PC-3 (cell line): ENCODE data around the gene IL6ST. TPM values are rescaled to one million over a fixed set of nuclear protein-coding genes. Genes with fewer than 3 reads are reported as not detected.

Experiments used
- ATAC-seq: fragments of 200-7000 bp; cut with Tn5 transposase; 2 replicates; pipeline ENCODE4 v1.9.1; 2020; ENCODE audit warnings: mild to moderate bottlenecking, moderate library complexity
- BruUV-seq: library from RNA; stranded (reverse); fragments of 400-500 nt; replicated peaks from 2 replicates; lab custom pipeline; 2021; lab: Mats Ljungman, UMichigan
- CTCF ChIA-PET: fragments of 300-600 bp; sonication (Branson Sonifier 250); formaldehyde crosslinking; loops from one replicate; lab custom pipeline; 2022; ENCODE audit warnings: antibody characterized with exemption; lab: Charles Lee
- POLR2A ChIA-PET: fragments of 300-600 bp; sonication (Branson Sonifier 250); formaldehyde crosslinking; loops from one replicate; lab custom pipeline; 2022; ENCODE audit warnings: antibody characterized with exemption; ENCODE audit not compliant: unreplicated experiment; lab: Charles Lee
- DNase-seq: peaks from one replicate; pipeline ENCODE4 v3.0.0-alpha.2; 2015
- H2AFZ ChIP-seq: fragments of 300-600 bp; sonication (generic); 2 replicates; pipeline ENCODE4 v1.6.0; 2016; ENCODE audit warnings: antibody characterized with exemption, low read length
- H3F3A ChIP-seq: fragments of 300-600 bp; sonication (generic); one replicate; pipeline ENCODE4 v1.6.0; 2017; ENCODE audit warnings: antibody characterized with exemption, low read length, control low read depth, mild to moderate bottlenecking; ENCODE audit not compliant: unreplicated experiment
- H3K27ac ChIP-seq: fragments of 300-600 bp; sonication (generic); 2 replicates; pipeline ENCODE4 v1.5.1; 2016; ENCODE audit warnings: mild to moderate bottlenecking, low read length
- H3K27me3 ChIP-seq: fragments of 300-600 bp; sonication (generic); 2 replicates; pipeline ENCODE4 v1.6.1; 2016; ENCODE audit warnings: low read length, mixed read lengths
- H3K36me3 ChIP-seq: fragments of 300-600 bp; sonication (generic); 2 replicates; pipeline ENCODE4 v1.6.1; 2016; ENCODE audit warnings: low read depth, mixed run types, low read length, mixed read lengths
- H3K4me1 ChIP-seq: fragments of 300-600 bp; sonication (generic); 2 replicates; pipeline ENCODE4 v1.5.1; 2016; ENCODE audit warnings: low read length; ENCODE audit not compliant: insufficient read depth
- H3K4me2 ChIP-seq: fragments of 300-600 bp; sonication (generic); 2 replicates; pipeline ENCODE4 v1.6.0; 2016; ENCODE audit warnings: low read length
- H3K4me3 ChIP-seq: fragments of 300-600 bp; sonication (generic); 2 replicates; pipeline ENCODE4 v1.5.1; 2016; ENCODE audit warnings: mild to moderate bottlenecking, low read length, mixed read lengths
- H3K79me2 ChIP-seq: fragments of 300-600 bp; sonication (generic); 2 replicates; pipeline ENCODE4 v1.6.1; 2017; ENCODE audit warnings: low read length, mixed read lengths
- H3K9ac ChIP-seq: fragments of 300-600 bp; sonication (generic); 2 replicates; pipeline ENCODE4 v1.6.0; 2016; ENCODE audit warnings: mild to moderate bottlenecking, low read length
- H3K9me2 ChIP-seq: fragments of 300-600 bp; sonication (generic); replicated peaks from 2 replicates; pipeline ENCODE4 v1.6.1; 2016; ENCODE audit warnings: mixed run types, low read length, mixed read lengths
- H3K9me3 ChIP-seq: fragments of 300-600 bp; sonication (generic); 2 replicates; pipeline ENCODE4 v1.6.1; 2016; ENCODE audit warnings: low read length, mixed read lengths
- H4K20me1 ChIP-seq: fragments of 300-600 bp; sonication (generic); 2 replicates; pipeline ENCODE4 v1.6.1; 2016; ENCODE audit warnings: low read length, mixed read lengths
- CTCF ChIP-seq: fragments of 300-600 bp; sonication (generic); conservative IDR thresholded peaks from 2 replicates; pipeline ENCODE4 v1.5.1; 2017; ENCODE audit warnings: antibody characterized with exemption, low read depth, mild to moderate bottlenecking, low read length
- EZH2 ChIP-seq: fragments of 300-600 bp; sonication (generic); IDR thresholded peaks from one replicate; pipeline ENCODE4 v1.6.1; 2017; ENCODE audit warnings: antibody characterized with exemption, mild to moderate bottlenecking, low read length; ENCODE audit not compliant: unreplicated experiment
- EZH2phosphoT487 ChIP-seq: fragments of 300-600 bp; sonication (generic); IDR thresholded peaks from 2 replicates; pipeline ENCODE4 v1.6.1; 2018; ENCODE audit warnings: mild to moderate bottlenecking, antibody characterized with exemption, low read length, borderline replicate concordance
- intact Hi-C: fragments of 100-400 bp; cut with micrococcal nuclease; formaldehyde crosslinking; loops from 2 replicates; pipeline ENCODE4 v1.9.0; 2023
- total RNA-seq: library from RNA; depleted of rRNA; stranded (reverse); fragments of >200 nt; gene quantifications from 2 replicates; pipeline ENCODE4 v1.2.3, GENCODE V29; 2014

Gene IL6ST
- total RNA-seq, 1 experiment from 2014 or later = 28.0 TPM

DNA sequence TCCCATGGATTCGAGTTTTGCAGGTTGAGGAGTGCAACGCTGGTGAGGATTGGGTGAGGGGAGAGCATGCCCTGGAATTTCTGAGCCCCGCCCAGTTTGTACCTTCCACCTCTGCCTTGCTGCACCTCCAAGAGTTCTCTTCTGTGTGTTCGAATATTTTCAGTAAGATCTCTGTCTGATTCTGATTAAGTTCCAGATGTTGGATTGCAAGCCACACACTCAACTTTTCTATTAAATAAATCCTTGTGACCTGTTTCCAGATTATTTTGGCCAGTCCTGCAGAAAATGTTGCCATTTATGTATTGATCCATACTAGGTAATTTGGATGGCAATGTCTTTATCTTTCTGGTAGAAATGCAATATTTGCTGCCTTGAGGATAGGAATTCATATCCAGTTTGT lies 89.5 kb downstream of the IL6ST start:
- no peak for DNase-seq
- TF ChIP-seq CTCF = no peak
- no peak for TF ChIP-seq EZH2
- no peak for TF ChIP-seq EZH2phosphoT487
- Histone ChIP-seq H3K36me3 (no peaks in the 10 kb centered on the region), H3K79me2 (no peaks in the 10 kb centered on the region), H3K9me3 (no peaks in the 10 kb centered on the region), H3K9ac (no peak overlapping the region), H3K9me2 (no peaks in the 10 kb centered on the region), H3K27ac (no peak overlapping the region), H3K4me1 (no peaks in the 10 kb centered on the region), H3K4me2 (no peak overlapping the region), H4K20me1 (no peaks in the 10 kb centered on the region), H3K4me3 (no peak overlapping the region), H2AFZ (no peak overlapping the region), H3K27me3 (no peaks in the 10 kb centered on the region), H3F3A (no peaks in the 10 kb centered on the region)
- intact Hi-C loops = no loop called here
- ChIA-PET POLR2A (no interaction called here), CTCF (no interaction called here)
- BruUV-seq = no TSS peak
- ATAC-seq = no peak

- Histone ChIP-seq H3K4me3 (no peak overlapping the region), H3F3A (no peaks in the 10 kb centered on the region), H3K9me3 (no peaks in the 10 kb centered on the region), H3K79me2 (no peaks in the 10 kb centered on the region), H2AFZ (no peak overlapping the region), H3K36me3 (no peaks in the 10 kb centered on the region), H3K4me1 (peaks cover 2% of the 10 kb centered on the region; the same call in 1 of the 2 replicates), H3K9me2 (no peaks in the 10 kb centered on the region), H3K4me2 (no peak overlapping the region), H3K27ac (no peak overlapping the region), H3K27me3 (no peaks in the 10 kb centered on the region), H3K9ac (no peak overlapping the region), H4K20me1 (no peaks in the 10 kb centered on the region)
- no TSS peak for BruUV-seq
- ATAC-seq = no peak
- intact Hi-C loops = no loop called here
- CTCF ChIA-PET = no interaction called here
- POLR2A ChIA-PET = no interaction called here
- DNase-seq = no peak
- TF ChIP-seq EZH2 (no peak), EZH2phosphoT487 (no peak), CTCF (no peak)
Observed at GRCh38 chr5:55904152-55904551, 90.6 kb downstream of the IL6ST start.

DNA sequence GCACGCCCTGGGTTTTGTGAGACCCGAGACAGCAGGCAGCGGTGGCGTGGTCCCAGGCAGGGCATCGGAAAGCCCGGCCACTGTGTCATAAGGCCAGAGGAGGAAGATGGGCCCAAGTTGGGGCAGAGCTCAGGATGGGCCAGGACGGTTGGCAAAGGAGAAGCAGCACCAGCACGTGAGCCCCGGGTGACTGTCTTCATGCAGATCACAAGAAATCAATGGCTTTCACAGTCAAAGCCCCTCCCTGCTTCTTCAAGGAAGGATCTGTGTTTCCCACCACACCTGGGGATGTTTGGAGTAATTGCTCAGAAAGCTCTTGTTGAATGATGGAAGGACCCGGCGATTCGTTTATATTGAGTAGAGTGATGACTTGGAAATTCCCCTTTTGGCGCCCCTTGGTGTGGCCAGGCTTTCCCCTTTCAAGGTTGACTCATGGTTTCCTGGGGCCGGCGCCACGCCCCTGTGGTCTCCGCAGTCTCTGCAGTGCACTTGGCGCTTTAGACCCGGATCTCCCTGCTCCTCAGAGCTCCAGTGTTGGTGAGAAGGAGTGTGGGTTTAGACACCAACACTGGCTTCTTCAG lies 91.6 kb downstream of the IL6ST start:
- DNase-seq (no peak), ATAC-seq (no peak)
- intact Hi-C loops = no loop called here
- H4K20me1 ChIP-seq = no peaks in the 10 kb centered on the region
- peaks cover 4% of the 10 kb centered on the region; the same call in 1 of the 2 replicates for H3K4me1 ChIP-seq
- no peaks in the 10 kb centered on the region for H3F3A ChIP-seq
- ChIA-PET POLR2A (interaction anchor here (0.6 kb wide), 1 partner anchor 598 kb away, joined by 3 read pairs; no protein-coding TSS in a partner anchor), CTCF (no interaction called here)
- H3K27ac ChIP-seq = no peak overlapping the region
- no peaks in the 10 kb centered on the region for H3K9me2 ChIP-seq
- no peaks in the 10 kb centered on the region for H3K27me3 ChIP-seq
- H3K4me2 ChIP-seq = no peak overlapping the region
- BruUV-seq = no TSS peak
- no peaks in the 10 kb centered on the region for H3K36me3 ChIP-seq
- H3K79me2 ChIP-seq = no peaks in the 10 kb centered on the region
- H3K4me3 ChIP-seq = no peak overlapping the region
- TF ChIP-seq EZH2phosphoT487 = no peak
- TF ChIP-seq EZH2 = no peak
- TF ChIP-seq CTCF = no peak
- H2AFZ ChIP-seq = no peak overlapping the region
- no peaks in the 10 kb centered on the region for H3K9me3 ChIP-seq
- H3K9ac ChIP-seq = no peak overlapping the region
